Activated CD4-positive, alpha-beta T cell treated with anti-CD3 and anti-CD28 coated beads, Interleukin-2, amount 50 U/mL, for 16 hours (primary cell): Measurements from ENCODE around the gene HRC.
A peak's percentile ranks its signal among the peaks of the same experiment; 100 is the strongest.
"Not testable (repeated sequence)": the region's sequence is repeated elsewhere in the genome, so short reads cannot be mapped to it uniquely, and the experiment has no call there.

Experiments
- DNase-seq: peaks from one replicate; pipeline ENCODE4 v3.0.0-alpha.2; 2020

HRC gene, protein sequence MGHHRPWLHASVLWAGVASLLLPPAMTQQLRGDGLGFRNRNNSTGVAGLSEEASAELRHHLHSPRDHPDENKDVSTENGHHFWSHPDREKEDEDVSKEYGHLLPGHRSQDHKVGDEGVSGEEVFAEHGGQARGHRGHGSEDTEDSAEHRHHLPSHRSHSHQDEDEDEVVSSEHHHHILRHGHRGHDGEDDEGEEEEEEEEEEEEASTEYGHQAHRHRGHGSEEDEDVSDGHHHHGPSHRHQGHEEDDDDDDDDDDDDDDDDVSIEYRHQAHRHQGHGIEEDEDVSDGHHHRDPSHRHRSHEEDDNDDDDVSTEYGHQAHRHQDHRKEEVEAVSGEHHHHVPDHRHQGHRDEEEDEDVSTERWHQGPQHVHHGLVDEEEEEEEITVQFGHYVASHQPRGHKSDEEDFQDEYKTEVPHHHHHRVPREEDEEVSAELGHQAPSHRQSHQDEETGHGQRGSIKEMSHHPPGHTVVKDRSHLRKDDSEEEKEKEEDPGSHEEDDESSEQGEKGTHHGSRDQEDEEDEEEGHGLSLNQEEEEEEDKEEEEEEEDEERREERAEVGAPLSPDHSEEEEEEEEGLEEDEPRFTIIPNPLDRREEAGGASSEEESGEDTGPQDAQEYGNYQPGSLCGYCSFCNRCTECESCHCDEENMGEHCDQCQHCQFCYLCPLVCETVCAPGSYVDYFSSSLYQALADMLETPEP

DNA sequence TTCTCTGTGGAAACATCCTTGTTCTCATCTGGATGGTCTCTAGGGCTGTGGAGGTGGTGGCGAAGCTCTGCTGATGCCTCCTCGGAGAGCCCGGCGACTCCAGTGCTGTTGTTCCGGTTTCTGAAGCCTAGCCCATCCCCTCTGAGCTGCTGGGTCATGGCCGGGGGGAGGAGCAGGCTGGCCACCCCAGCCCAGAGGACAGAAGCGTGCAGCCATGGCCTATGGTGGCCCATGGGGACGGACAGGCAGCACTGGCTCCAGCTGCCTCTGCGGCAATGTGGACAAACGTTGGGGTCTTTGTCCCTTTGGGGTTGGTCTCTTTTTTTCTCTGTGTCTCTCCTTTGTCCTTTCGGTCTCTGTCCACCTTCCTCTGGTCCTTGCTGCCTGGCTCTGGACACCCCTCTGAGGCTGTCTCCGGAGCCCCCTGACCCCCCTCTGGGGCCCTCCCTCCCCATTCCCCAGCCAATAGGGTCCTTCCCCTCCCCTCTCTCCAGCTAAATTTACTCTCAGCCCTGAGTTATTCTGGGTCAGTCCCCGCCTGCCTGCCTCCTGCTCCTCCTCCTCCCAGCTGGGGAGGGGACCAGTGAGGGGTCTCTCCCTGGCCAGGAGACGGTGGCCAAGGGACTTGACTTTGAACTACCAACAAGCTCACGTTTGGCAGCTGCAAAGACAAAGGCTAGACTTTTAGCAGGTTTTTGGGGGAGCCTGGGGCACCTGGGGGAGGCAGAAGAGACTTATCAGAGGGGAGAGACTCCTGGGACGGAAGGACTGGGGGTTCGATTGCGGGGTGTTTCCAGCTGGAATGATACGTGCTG is at the start of gene HRC:
Gene HRC (minus strand): TSS at position 392 of the 815 bp plus-strand sequence. CDS start 159 bp downstream, at position 233.
- DNase-seq: no peak

DNA sequence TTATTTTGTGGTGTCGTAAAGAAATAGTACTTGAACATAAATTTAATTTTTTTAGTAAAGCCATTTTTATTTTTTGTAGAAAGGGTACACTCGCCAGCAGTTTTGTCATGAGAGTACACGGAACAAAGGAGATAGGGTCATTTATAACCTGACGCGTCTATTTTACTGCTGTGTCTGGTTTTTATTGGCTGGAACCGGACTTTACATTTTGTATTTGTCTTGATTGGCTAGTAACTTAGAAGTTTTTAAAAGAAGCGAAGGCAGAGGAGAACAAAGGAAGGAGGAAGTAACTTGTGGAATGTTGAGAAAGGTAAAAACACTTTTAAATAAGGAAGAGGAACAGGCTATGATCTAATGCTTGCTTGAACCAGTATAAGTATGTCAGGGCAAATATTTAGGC is 45.8 kb upstream of the HRC start:
- no peak for DNase-seq

DNA sequence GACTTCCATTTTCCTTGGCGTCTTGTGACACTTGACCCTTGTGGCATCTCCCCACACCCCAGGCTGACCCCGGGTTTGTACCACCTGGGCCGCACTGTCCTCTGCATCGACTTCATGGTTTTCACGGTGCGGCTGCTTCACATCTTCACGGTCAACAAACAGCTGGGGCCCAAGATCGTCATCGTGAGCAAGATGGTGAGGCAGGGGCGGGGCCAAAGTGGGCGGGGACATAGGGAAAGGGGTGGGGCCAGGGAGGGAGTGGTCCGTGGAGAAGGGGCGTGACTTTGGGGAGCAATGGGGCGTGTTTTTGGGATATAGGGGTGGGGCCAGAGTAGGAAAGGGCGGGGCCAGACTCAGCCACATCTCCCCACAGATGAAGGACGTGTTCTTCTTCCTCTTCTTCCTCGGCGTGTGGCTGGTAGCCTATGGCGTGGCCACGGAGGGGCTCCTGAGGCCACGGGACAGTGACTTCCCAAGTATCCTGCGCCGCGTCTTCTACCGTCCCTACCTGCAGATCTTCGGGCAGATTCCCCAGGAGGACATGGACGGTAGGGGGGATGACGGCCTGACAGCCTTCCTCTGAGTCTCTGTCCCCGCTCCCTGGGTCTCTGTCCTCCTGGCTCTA is 45.2 kb upstream of the HRC start:
- DNase-seq: peak; percentile 7

DNA sequence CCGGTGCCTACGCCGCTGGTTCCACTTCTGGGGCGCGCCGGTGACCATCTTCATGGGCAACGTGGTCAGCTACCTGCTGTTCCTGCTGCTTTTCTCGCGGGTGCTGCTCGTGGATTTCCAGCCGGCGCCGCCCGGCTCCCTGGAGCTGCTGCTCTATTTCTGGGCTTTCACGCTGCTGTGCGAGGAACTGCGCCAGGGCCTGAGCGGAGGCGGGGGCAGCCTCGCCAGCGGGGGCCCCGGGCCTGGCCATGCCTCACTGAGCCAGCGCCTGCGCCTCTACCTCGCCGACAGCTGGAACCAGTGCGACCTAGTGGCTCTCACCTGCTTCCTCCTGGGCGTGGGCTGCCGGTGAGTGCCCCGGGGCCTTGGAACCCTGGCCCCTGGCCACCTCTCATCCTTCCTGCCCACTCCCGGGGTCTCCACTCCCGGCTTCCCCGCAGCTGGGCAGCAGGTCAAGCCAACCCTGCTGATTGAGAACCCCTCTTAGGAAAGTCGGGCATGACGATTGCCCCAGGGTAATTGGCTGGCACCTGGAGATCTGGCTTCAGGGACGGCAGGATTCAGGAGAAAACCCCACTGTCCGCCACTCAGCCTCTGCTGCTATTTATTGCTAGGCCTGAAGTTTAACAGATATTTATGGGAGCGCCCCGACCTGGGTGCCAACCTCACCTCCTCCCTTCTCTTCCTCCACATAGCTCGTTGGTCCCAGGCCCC is 41.5 kb upstream of the HRC start:
- no peak for DNase-seq

DNA sequence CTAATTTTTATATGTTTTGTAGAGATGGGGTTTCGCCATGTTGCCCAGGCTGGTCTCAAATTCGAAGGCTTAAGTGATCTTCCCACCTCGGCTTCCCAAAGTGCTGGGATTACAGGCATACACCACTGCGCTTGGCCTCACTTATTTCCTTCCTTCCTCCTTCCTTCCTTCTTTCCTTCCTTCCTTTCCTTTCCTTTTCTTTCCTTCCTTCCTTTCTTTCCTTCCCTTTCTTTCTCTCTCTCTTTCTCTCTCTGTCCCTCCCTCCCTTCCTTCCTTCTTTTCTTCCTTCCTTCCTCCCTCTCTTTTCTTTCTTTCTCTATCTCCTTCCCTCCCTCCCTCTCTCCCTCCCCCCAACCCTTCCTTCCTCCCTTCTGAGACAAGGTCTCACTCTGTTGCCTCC is 39.2 kb upstream of the HRC start:
- DNase-seq: no peak

DNA sequence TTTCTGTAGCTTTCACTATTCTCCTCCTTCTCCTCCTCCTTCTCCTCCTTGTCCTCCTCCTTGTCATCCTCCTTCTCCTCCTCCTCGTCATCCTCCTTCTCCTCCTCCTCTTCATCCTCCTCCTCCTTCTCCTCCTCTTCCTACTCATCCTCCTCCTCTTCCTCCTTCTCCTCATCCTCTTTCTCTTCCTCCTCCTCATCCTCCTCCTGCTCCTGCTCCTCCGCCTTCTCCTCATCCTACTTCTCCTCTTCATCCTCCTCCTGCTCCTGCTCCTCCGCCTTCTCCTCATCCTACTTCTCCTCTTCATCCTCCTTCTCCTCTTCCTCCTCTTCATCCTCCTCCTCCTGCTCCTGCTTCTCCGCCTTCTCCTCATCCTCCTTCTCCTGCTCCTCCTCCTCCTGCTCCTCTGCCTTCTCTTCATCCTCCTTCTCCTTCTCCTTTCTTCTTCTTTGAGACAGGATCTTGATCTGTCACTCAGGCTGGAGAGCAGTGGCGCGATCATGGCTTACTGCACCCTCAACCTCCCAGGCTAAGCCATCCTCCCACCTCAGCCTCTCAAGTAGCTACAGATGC is 38.7 kb upstream of the HRC start:
- no peak for DNase-seq

DNA sequence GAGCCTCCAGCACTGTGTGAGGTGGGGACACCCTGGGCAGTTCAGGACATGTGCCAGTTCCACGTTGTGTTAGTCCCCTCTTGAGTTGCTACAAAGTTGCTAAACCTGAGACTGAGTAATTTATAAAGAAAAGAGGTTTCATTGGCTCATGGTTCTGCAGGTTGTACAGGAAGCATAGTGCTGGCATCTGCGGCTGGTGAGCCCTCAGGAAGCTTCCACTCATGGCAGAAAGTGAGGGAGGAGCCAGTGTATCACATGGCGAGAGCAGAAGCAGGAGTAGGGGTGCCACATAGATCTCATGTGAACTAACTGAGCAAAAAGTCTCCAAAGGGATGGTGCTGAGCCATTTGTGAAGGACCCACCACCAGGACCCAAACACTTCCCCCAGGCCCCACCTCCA is 35.6 kb upstream of the HRC start:
- no peak for DNase-seq

DNA sequence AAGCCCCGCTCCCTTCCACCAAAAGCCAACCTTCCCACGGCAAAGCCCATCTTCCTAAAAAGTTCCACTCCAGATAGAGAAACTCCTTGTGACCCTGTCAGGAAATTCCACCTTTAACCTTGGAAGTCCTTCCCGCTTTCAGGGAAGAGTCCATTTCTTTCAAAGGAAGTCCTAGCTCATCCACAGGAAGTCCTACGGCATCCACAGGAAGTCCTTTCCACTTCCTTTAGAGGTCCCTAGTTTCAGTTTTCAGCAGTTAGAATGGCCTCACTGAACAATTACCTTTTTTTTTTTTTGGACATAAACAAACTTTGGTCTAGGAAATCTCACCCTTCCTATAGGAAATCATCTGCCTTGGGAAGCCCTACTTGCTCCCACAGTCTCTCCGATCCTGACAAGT is 34.1 kb upstream of the HRC start:
- no peak for DNase-seq

DNA sequence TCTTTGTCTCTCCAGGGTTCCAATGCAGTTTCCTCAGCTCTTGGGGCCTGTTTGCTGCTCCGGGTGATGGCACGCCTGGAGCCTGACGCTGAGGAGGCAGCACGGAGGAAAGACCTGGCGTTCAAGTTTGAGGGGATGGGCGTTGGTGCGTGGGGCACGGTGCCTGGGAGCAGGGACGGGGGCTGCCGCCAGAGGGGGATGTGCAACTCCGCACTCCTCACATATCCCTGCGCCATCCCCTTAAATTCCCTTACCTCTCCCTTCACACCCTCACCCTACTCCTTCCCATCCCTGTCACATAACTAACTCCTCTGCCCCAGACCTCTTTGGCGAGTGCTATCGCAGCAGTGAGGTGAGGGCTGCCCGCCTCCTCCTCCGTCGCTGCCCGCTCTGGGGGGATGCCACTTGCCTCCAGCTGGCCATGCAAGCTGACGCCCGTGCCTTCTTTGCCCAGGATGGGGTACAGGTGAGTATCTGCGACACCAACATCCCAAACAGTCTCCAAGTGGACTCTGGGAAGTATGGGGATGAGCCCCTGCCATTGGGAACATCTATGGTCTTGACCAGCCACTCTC is 33.5 kb upstream of the HRC start:
- DNase-seq: no peak

DNA sequence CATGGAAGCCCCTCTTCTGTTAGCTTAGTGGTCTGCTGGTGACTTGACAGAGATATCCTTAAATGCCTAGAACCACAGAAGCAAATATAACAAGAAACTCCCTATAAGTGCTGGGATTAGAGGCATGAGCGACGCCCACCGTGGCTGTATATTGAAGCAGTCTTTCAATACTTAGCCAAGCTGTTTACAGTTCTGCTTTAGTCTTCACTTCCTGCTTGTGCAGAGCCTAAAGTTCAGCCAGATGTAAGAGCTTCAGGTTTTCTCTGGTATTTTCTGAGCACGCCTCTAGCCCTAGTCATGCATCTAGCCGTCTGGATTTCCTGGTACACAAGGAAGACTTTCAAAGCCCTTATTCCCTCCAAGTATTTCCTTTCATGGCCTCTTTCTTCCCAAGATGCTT is 30.9 kb upstream of the HRC start:
- no peak for DNase-seq

DNA sequence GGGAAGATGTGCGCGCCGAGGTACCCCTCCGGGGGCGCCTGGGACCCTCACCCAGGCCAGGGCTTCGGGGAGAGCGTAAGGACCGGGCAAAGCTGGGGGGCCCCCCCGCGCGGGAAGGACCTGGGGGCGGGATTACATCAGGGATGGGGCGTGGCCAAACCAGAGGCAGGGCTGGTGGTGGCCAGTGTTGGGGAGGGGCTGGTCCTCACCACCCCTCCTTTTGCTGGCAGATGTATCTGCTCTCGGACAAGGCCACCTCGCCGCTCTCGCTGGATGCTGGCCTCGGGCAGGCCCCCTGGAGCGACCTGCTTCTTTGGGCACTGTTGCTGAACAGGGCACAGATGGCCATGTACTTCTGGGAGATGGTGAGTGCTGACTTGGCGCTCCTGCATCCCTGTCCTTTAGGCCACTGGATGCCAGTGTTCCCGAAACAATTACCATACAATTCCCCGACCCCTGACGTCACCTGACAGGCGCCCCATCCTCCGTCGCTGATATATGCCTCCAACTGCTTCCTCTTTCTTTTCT is 27.7 kb upstream of the HRC start:
- DNase-seq: no peak

DNA sequence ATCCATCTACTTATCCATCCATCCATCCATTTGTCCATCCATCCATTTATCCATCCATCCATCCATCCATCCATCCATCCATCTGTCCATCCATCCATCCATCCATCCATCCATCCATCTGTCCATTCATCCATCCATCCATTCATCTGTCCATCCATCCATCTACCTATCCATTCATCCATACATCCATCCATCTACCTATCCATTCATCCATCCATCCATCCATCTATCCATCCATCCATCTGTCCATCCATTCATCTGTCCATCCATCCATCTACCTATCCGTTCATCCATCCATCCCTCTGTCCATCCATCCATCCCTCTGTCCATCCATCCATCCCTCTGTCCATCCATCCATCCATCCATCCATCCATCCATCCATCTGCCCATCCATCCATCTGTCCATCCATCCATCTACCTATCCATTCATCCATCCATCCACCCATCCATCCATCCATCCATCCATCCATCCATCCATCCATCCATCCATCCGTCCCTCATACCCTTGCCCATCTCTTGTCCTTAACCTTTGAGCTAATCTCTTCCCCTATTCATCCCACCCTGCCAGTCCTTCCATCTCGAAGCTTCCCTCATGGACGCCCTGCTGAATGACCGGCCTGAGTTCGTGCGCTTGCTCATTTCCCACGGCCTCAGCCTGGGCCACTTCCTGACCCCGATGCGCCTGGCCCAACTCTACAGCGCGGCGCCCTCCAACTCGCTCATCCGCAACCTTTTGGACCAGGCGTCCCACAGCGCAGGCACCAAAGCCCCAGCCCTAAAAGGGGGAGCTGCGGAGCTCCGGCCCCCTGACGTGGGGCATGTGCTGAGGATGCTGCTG is 27.0 kb upstream of the HRC start:
- DNase-seq: not testable (repeated sequence)

DNA sequence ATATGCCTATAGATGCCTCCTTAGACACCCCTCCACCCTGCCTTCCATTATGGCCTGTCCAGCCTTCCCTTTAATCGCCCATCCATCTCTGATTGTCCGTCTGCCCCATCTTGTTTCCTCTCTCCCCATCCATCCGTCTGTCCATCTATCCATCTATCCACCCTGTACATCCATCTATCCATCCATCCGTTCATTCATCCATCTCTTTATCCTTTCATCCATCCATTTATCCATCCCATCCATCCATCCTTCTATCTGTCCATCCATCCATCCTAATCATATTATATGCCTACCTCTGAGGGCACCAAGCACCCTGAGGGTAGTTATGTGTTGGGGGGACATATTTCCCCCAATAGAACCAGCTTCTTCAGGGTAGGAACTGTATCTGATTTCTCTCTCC is 25.5 kb upstream of the HRC start:
- DNase-seq: no peak

DNA sequence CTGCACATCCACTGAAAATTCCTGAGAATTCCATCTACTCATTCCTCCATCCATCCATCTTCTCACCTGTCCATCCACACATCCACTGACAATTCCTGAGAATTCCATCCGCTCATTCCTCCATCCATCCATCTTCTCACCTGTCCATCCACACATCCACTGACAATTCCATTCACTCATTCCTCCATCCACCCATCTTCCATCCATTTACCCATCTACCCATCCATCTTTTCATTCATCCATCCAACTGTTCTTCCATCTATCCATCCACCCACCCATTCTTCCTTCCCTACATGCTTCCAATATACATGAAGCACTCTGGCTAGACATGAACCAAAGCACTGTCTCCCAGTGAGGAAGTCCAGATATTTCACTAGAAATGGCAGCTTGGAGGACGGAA is 18.0 kb upstream of the HRC start:
- DNase-seq: no peak

DNA sequence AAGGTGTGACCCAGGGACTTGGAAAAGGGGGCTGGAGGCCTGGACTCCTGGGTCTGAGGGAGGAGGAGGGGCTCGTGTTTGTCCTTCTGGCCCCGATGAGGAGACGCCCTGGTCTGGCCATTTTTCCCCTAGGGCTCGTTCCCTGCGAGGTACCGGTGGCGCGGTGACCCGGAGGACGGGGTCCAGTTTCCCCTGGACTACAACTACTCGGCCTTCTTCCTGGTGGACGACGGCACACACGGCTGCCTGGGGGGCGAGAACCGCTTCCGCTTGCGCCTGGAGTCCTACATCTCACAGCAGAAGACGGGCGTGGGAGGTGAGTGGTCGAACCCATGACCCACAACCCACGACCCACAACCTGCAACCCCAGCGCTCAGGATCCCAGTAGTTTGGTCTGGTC is 13.2 kb upstream of the HRC start:
- no peak for DNase-seq

DNA sequence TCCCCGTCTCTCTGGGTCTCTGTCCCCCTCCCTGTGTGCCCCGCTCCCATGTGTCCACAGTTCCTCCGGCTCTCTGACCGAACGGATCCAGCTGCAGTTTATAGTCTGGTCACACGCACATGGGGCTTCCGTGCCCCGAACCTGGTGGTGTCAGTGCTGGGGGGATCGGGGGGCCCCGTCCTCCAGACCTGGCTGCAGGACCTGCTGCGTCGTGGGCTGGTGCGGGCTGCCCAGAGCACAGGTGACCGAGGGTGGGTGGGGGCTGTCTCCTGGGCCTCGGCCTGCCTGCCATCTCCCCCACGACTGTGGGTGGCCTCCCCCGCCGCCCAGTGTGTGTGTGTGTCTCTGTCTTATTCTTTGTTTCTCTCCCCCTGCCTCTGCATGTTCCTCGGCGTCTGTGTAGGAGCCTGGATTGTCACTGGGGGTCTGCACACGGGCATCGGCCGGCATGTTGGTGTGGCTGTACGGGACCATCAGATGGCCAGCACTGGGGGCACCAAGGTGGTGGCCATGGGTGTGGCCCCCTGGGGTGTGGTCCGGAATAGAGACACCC is 12.7 kb upstream of the HRC start:
- DNase-seq: no peak

DNA sequence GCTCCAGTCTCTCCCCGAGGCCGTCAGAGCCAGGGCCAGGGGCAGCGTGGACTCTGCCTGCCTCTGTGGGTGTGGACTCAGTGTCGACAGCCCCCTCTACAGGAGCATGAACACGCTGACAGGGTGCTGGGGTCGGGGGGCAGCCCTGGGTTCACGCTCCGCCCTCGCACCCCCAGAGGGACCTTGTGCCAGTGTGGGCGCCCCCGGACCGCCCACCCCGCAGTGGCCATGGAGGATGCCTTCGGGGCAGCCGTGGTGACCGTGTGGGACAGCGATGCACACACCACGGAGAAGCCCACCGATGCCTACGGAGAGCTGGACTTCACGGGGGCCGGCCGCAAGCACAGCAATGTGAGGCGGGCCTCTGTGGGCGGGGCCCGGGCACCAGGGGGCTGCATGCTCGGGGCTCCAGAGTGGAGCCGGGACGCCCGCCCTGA is 10.7 kb upstream of the HRC start:
- no peak for DNase-seq

DNA sequence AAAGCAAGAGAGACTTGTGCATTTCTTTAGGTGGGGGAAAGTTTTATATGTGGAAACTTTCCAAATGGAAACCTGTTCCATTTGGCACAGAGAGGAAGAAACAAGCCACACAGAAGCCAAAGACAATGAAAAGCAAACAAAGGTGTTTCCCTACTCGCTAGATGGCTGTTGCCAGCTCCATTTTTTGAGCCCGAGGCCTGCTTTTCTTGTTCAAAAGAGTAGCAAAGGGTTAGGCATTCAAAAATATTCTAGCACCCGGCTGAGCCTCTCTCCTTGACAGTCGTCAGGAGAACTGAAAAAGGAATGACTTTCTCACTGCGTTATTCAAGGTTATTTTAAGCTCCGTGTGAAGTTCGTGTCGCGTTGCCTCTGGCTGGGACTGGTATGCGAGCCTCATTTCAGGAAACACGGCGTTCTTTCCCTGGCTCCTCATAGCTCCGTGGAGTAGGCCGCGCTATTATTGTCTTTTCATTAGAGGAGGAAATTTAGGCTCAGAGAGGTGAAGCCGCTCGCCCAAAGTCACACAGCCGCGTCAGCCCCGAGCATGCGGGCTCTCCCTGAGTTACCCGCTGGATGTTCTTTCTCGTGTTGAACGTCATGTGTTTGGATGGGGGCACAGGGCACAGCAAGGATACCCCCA is 10.0 kb upstream of the HRC start:
- DNase-seq: no peak

DNA sequence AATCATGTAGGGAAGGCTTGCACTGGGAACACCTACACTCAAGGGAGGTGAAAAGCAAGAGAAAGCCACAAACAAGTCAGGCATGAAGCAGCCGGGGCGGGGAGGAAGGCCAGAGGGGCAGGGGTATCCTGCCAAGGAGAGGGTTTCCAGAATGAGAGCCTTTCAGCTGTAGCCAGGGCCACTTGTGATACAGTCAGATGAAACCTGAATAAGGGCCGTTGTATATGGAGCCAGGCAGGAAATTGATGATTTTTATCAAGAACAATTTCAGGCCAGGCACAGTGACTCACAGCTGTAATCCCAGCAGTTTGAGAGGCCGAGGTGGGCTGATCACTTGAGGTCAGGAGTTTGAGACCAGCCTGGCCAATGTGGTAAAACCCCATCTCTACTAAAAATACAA is 6.8 kb upstream of the HRC start:
- DNase-seq: no peak
